ENCODE results near the gene ENG.

DNA sequence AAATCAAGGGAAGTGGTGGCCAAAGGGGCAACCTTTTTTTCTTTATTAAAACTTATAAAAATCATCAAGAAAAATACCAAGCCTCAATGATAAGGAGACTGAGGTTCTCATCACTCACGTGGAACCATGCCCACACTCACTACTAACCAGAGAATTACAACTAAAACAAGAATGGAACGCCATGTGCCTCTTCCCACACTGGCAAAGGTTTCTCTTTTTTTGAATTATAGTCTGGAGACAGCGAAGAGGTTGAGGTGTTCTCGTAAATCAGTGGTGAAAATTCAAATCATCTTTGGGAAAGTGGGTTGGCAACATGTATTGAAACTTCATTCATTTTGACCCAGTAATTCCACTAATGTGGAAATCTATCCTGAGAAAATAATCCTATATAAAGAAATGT lies 32.4 kb downstream of the ENG start:
- no peak for TF ChIP-seq POLR2A (IDR thresholded peaks at IDR 0.05)
- TF ChIP-seq, protein P1, sequence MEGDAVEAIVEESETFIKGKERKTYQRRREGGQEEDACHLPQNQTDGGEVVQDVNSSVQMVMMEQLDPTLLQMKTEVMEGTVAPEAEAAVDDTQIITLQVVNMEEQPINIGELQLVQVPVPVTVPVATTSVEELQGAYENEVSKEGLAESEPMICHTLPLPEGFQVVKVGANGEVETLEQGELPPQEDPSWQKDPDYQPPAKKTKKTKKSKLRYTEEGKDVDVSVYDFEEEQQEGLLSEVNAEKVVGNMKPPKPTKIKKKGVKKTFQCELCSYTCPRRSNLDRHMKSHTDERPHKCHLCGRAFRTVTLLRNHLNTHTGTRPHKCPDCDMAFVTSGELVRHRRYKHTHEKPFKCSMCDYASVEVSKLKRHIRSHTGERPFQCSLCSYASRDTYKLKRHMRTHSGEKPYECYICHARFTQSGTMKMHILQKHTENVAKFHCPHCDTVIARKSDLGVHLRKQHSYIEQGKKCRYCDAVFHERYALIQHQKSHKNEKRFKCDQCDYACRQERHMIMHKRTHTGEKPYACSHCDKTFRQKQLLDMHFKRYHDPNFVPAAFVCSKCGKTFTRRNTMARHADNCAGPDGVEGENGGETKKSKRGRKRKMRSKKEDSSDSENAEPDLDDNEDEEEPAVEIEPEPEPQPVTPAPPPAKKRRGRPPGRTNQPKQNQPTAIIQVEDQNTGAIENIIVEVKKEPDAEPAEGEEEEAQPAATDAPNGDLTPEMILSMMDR (IDR thresholded peaks at IDR 0.05) = no peak

All from heart left ventricle (tissue), 13 donors.